GM10847 (cell line): ENCODE results near the gene CDK11B.

ENCODE experiments used
- POLR2A ChIP-seq: IDR thresholded peaks from 2 replicates; pipeline ENCODE4 v1.6.1; 2011; ENCODE audit not compliant: insufficient read length; ENCODE audit errors: extremely low read depth

The CDK11B gene

GRCh38 chr1:1605034-1605591 lies 53.7 kb downstream of the CDK11B start:
- TF ChIP-seq POLR2A = no peak

GRCh38 chr1:1604374-1605033 lies 54.3 kb downstream of the CDK11B start:
- TF ChIP-seq POLR2A = no peak

GRCh38 chr1:1603671-1604373 lies 55.0 kb downstream of the CDK11B start:
- no peak for TF ChIP-seq POLR2A

- no peak for TF ChIP-seq POLR2A
Measured at GRCh38 chr1:1602968-1603506, 55.8 kb downstream of the CDK11B start.

- TF ChIP-seq POLR2A = no peak
Measured at GRCh38 chr1:1602304-1602967, 56.4 kb downstream of the CDK11B start.

- no peak for TF ChIP-seq POLR2A
Measured at GRCh38 chr1:1601564-1602303, 57.1 kb downstream of the CDK11B start.

DNA sequence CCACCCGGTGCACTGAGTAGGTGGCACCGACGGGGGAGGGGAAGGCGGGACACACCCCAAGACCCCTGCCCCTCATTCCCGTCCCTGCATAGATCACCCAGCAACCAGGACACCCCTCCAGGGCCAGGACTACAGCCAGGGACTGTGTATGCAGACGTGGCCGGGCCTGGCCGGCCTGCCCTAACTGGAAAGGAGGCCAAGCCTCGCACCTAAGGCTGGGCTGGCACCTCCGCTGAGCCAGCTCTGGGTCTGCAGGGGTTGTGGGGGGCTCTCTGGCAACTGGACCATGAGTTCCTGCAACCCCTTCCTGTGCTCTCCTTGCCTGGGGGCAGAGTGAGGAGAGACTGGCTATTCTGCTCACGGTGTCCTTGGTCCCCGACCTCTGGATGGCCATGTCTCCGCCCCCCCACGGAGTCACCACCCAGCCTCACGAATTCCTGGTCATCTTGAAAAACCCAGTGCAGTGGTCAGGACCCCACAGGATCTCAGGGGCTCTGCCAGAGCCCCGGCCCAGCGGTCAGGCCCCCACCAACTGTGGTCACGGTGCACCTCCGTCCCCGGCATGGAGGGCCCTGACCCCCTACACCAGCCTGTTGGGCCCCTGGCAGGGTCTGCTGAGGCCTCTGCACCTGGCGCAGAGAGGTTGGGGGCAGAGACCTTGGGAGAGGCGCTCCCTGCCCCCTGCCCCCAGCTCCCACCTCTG lies 57.8 kb downstream of the CDK11B start:
- TF ChIP-seq POLR2A = no peak

GRCh38 chr1:1599935-1600860 lies 58.6 kb downstream of the CDK11B start, which contains the start of gene FNDC10:
Gene FNDC10, minus strand, starts transcription at chr1:1600135. Its CDS starts 120 bp downstream, at chr1:1600015.
- no peak for TF ChIP-seq POLR2A

DNA sequence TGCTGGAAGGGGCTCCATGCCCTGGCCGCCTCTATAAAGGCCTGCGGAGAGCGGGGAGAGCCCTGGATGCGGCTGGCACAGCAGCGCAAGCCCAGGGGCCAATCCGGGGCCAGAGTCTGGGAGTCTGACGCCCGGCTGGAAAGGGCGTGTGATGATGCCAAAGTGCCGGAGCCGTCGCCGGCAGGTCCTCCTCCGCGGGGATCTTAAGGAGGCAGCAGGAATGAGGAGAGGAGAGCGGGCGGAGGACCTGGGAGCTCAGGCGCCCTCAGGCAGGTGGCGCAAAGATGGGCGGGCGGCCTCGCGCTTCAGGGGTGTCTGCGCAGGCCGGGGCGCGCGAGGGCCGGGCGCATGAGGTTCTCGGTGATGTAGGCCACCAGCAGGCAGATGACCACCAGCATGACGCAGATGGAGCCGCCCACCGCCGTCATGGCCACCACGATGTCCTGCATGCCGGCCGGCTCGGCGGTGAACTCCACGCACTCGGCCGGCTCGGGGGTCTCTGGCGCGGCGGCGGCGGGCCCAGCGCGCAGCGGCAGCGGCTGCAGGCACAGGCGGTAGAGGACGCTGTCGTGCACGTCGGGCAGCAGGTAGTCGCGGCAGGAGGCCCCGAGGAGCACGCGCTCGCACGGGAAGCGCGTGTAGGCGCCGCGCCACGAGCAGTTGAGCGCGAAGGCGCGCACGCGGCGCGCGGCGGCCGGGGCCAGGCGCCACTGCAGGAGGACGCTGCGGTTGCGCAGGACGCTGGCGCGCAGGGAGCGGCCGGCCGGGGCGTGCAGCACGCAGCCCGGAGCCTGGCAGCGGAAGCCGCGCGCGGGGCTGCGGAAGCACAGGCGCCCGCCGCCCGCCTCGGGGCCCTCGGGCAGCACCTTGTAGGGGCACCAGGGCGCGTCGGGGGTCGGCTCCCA lies 59.5 kb downstream of the CDK11B start:
- no peak for TF ChIP-seq POLR2A

- no peak for TF ChIP-seq POLR2A
Measured at GRCh38 chr1:1598720-1599029, 60.1 kb downstream of the CDK11B start.

DNA sequence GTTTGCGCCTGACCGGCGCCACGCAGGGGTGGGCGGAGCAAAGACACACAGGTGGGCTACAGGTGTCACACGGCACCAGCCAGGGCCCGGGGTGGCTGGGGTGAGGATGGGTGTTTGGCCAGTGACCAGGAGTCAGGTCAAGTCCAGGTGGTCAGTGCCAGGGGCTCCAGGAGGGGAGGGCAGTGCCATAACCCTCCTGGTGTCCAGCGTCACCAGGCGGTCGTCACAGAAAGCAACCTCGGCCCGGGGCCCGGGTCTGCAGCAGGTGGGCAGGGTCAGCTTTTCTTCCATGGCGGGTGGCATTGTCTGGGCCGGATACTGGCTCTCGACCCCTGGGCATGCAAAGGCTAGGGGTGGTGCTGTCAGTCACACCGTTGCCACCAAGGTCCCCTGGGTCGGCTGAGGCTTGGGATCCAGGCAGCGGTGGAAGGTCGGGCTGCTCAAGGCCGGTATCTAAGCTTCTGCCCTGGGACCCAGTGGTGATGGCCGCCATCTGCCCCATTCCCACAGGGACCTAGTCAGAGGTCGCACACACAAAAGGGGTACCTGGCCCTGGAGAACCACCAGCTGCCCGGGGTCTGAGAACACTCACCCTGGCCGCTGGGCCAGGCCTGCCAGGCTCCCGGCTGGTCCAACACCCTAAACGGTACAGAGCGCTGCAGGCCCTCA lies 60.6 kb downstream of the CDK11B start:
- no peak for TF ChIP-seq POLR2A
